ENCODE measurements around the gene SERINC2. TPM values are rescaled to one million over a fixed set of nuclear protein-coding genes. Genes with fewer than 3 reads are reported as not detected.
"Not testable (repeated sequence)": the region's sequence is repeated elsewhere in the genome, so short reads cannot be mapped to it uniquely, and the experiment has no call there.

SERINC2 gene
- total RNA-seq, 2 experiments from 2014 or later: 0.29 to 0.34 TPM

- H3K4me3 Mint-ChIP-seq; DNase-seq; intact Hi-C loops (cut with micrococcal nuclease); H3K4me1 Mint-ChIP-seq (ENCODE audit: low read depth); H3K27me3 Mint-ChIP-seq; POLR2A ChIA-PET; H3K9me3 Mint-ChIP-seq; H3K27ac Mint-ChIP-seq; H3K36me3 Mint-ChIP-seq: not testable (repeated sequence)
- CTCF ChIA-PET: interaction anchor here (1.0 to 1.7 kb wide), 2 partner anchors 10 to 248 kb away, joined by 4 read pairs; no protein-coding TSS in a partner anchor
Observed at GRCh38 chr1:31431351-31432257, 18.6 kb downstream of the SERINC2 start.

- no peak for DNase-seq
- intact Hi-C loops (cut with micrococcal nuclease): no loop called here
- no peak overlapping the region for H3K27ac Mint-ChIP-seq
- ChIA-PET POLR2A (no interaction called here), CTCF (interaction anchor here (1.1 kb wide), 1 partner anchor 116 kb away, joined by 3 read pairs; no protein-coding TSS in a partner anchor)
- no peaks in the 10 kb centered on the region for H3K27me3 Mint-ChIP-seq
- no peaks in the 10 kb centered on the region for H3K9me3 Mint-ChIP-seq
- H3K4me3 Mint-ChIP-seq: no peak overlapping the region
- no peaks in the 10 kb centered on the region for H3K4me1 Mint-ChIP-seq (ENCODE audit: low read depth)
- no peaks in the 10 kb centered on the region for H3K36me3 Mint-ChIP-seq
Observed at GRCh38 chr1:31432592-31433395, 19.8 kb downstream of the SERINC2 start.

- POLR2A ChIA-PET: no interaction called here
- CTCF ChIA-PET: interaction anchor here (1.1 kb wide), 1 partner anchor 116 kb away, joined by 3 read pairs; no protein-coding TSS in a partner anchor
- Mint-ChIP-seq H3K9me3 (no peaks in the 10 kb centered on the region), H3K27ac (no peak overlapping the region), H3K36me3 (no peaks in the 10 kb centered on the region), H3K4me1 (ENCODE audit: low read depth) (no peaks in the 10 kb centered on the region), H3K4me3 (no peak overlapping the region), H3K27me3 (no peaks in the 10 kb centered on the region)
- intact Hi-C loops (cut with micrococcal nuclease): no loop called here
- DNase-seq: no peak
Observed at GRCh38 chr1:31433396-31433930, 20.4 kb downstream of the SERINC2 start.

GRCh38 chr1:31434101-31434871 is 21.3 kb downstream of the SERINC2 start:
- intact Hi-C loops (cut with micrococcal nuclease): no loop called here
- POLR2A ChIA-PET: no interaction called here
- DNase-seq: no peak

GRCh38 chr1:31434979-31435378 is 22.0 kb downstream of the SERINC2 start:
- Mint-ChIP-seq H3K36me3 (no peaks in the 10 kb centered on the region), H3K4me1 (ENCODE audit: low read depth) (no peaks in the 10 kb centered on the region), H3K4me3 (no peak overlapping the region), H3K27ac (no peak overlapping the region), H3K27me3 (no peaks in the 10 kb centered on the region), H3K9me3 (no peaks in the 10 kb centered on the region)
- intact Hi-C loops (cut with micrococcal nuclease): no loop called here
- CTCF ChIA-PET: no interaction called here
- POLR2A ChIA-PET: no interaction called here
- DNase-seq: no peak

More at GRCh38 chr1:31434101-31434871, 21.3 kb downstream of the SERINC2 start:
- Mint-ChIP-seq H3K27me3 (no peaks in the 10 kb centered on the region), H3K27ac (no peak overlapping the region), H3K4me3 (no peak overlapping the region), H3K9me3 (no peaks in the 10 kb centered on the region), H3K4me1 (ENCODE audit: low read depth) (no peaks in the 10 kb centered on the region), H3K36me3 (no peaks in the 10 kb centered on the region)
- CTCF ChIA-PET: interaction anchor here (1.1 kb wide), 1 partner anchor 115 kb away, joined by 3 read pairs; no protein-coding TSS in a partner anchor

GRCh38 chr1:31435471-31436409 is 22.7 kb downstream of the SERINC2 start:
- Mint-ChIP-seq H3K4me1 (ENCODE audit: low read depth) (no peaks in the 10 kb centered on the region), H3K27me3 (no peaks in the 10 kb centered on the region), H3K4me3 (no peak overlapping the region), H3K9me3 (no peaks in the 10 kb centered on the region), H3K36me3 (no peaks in the 10 kb centered on the region), H3K27ac (no peak overlapping the region)
- DNase-seq: no peak
- ChIA-PET CTCF (interaction anchor here (1.1 kb wide), 1 partner anchor 114 kb away, joined by 3 read pairs; no protein-coding TSS in a partner anchor), POLR2A (interaction anchor here (0.6 kb wide), 1 partner anchor 588 kb away, joined by 3 read pairs; no protein-coding TSS in a partner anchor)
- intact Hi-C loops (cut with micrococcal nuclease): no loop called here

GRCh38 chr1:31436596-31437432 is 23.8 kb downstream of the SERINC2 start:
- no peak for DNase-seq
- no peaks in the 10 kb centered on the region for H3K27me3 Mint-ChIP-seq
- ChIA-PET POLR2A (interaction anchor here (0.6 kb wide), 1 partner anchor 589 kb away, joined by 3 read pairs; no protein-coding TSS in a partner anchor), CTCF (interaction anchor here (1.1 kb wide), 1 partner anchor 112 kb away, joined by 3 read pairs; no protein-coding TSS in a partner anchor)
- intact Hi-C loops (cut with micrococcal nuclease): no loop called here
- H3K4me1 Mint-ChIP-seq (ENCODE audit: low read depth): no peaks in the 10 kb centered on the region
- H3K27ac Mint-ChIP-seq: no peak overlapping the region
- no peaks in the 10 kb centered on the region for H3K9me3 Mint-ChIP-seq
- no peak overlapping the region for H3K4me3 Mint-ChIP-seq
- no peaks in the 10 kb centered on the region for H3K36me3 Mint-ChIP-seq

GRCh38 chr1:31437433-31438037 is 24.5 kb downstream of the SERINC2 start:
- no peak overlapping the region for H3K4me3 Mint-ChIP-seq
- H3K27me3 Mint-ChIP-seq: no peaks in the 10 kb centered on the region
- H3K9me3 Mint-ChIP-seq: no peaks in the 10 kb centered on the region
- ChIA-PET CTCF (no interaction called here), POLR2A (no interaction called here)
- intact Hi-C loops (cut with micrococcal nuclease): no loop called here
- no peak for DNase-seq
- H3K4me1 Mint-ChIP-seq (ENCODE audit: low read depth): no peaks in the 10 kb centered on the region
- no peaks in the 10 kb centered on the region for H3K36me3 Mint-ChIP-seq
- no peak overlapping the region for H3K27ac Mint-ChIP-seq

GRCh38 chr1:31439276-31439675 is 26.3 kb downstream of the SERINC2 start:
- POLR2A ChIA-PET: no interaction called here
- no peak for DNase-seq
- Mint-ChIP-seq H3K27ac (no peak overlapping the region), H3K9me3 (peaks cover 10% of the 10 kb centered on the region), H3K4me1 (ENCODE audit: low read depth) (no peaks in the 10 kb centered on the region), H3K27me3 (no peaks in the 10 kb centered on the region), H3K36me3 (no peaks in the 10 kb centered on the region), H3K4me3 (no peak overlapping the region)
- intact Hi-C loops (cut with micrococcal nuclease): no loop called here
- CTCF ChIA-PET: no interaction called here

GRCh38 chr1:31441073-31441472 is 28.1 kb downstream of the SERINC2 start:
- Mint-ChIP-seq H3K27me3 (no peaks in the 10 kb centered on the region), H3K27ac (no peak overlapping the region), H3K36me3 (no peaks in the 10 kb centered on the region), H3K4me1 (ENCODE audit: low read depth) (no peaks in the 10 kb centered on the region), H3K4me3 (no peak overlapping the region), H3K9me3 (peaks cover 13% of the 10 kb centered on the region)
- CTCF ChIA-PET: no interaction called here
- no peak for DNase-seq
- POLR2A ChIA-PET: no interaction called here
- intact Hi-C loops (cut with micrococcal nuclease): no loop called here
